Gastrocnemius medialis (tissue), 4 donors: ENCODE data around the gene TLCD2.

Source experiments
- CTCF ChIP-seq, 5 experiments: fragments of 450-650 bp in 3 of 5; fragments of 200-600 bp in 2 of 5; sonication (generic) in 2 of 5; IDR thresholded peaks in 4 of 5; conservative IDR thresholded peaks in 1 of 5; 1 replicate in 4 of 5; 2 replicates in 1 of 5; pipeline ENCODE4 v1.5.1; 2016 to 2019; ENCODE audit warnings: antibody characterized with exemption in 5 of 5, mild to moderate bottlenecking in 3 of 5, moderate library complexity in 3 of 5
- POLR2A ChIP-seq, 2 donors: fragments of 450-650 bp; IDR thresholded peaks; one replicate each; pipeline ENCODE4 v1.6.1; 2017; ENCODE audit warnings: antibody characterized with exemption in 2 of 2, mild to moderate bottlenecking in 2 of 2, moderate library complexity in 2 of 2

- no peak for TF ChIP-seq CTCF (IDR thresholded peaks at IDR 0.05 in 4 of 5, conservative IDR thresholded peaks at IDR 0.05 in 1 of 5)
- no peak for TF ChIP-seq POLR2A (IDR thresholded peaks at IDR 0.05)
Measured at GRCh38 chr17:1750628-1751027, 40.5 kb upstream of the TLCD2 start.
